ENCODE measurements around the gene C14orf119. TPM values are rescaled to one million over a fixed set of nuclear protein-coding genes. Genes with fewer than 3 reads are reported as not detected.

C14orf119 gene
- total and polyA plus RNA-seq, 9 of the 15 experiments (the other 6 are each of a cell fraction or from before 2014, with no cell fraction given) = 36.7 to 251 (median 51.8) TPM

- TF ChIP-seq ZNF175 (CRISPR knock-in tag; IDR thresholded peaks at IDR 0.05; ENCODE audit: low read depth) (no peak), CBX8 (IDR thresholded peaks at IDR 0.05; ENCODE audit: borderline replicate concordance, extremely low read depth, low read depth, low read length, poor library complexity, severe bottlenecking) (no peak), RFX1 (IDR thresholded peaks at IDR 0.05) (no peak)
These were observed 41.9 kb upstream of the C14orf119 start (continued) for GRCh38 chr14:23053426-23053825.

DNA sequence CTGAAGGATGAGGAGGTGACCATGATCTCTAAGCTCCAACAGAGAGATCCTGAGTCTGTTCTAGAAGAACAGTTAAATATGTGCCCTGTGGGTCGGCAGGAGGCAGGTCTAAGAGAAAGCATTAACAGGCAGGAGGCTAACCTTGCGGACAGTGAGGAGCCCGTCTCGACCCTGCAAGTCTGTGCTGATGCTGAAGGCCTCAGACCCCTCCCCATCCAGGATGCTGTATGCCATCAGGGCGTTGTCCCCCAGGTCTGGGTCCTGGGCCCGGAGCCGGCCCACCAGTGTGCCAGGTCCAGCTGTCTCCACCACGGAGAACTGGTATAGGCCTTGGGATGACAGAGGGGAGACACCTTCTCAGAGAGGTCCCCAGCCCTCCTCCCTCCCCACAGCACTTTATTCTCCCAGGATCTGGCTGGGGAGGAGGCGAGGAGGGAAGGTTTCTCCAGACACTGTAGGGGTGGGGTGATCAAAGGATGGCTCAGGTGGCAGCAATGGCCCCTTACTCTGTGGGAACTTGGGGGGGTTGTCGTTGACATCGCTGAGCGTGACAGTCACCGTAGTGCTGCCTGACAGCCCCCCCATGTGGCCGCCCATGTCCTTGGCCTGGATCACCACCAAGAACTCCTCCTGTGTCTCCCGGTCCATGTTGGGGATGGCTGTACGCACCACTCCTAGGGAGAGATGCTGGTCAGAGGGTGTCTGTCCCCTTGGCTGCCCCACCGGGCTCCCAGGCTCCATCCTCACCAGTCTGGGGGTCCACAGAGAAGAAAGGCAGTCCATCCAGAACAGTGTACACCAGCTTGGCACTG lies 41.1 kb upstream of the C14orf119 start:
- peaks cover 12% of the 10 kb centered on the region; the same call in 2 of the 3 replicates for H3K36me3 ChIP-seq (ENCODE audit: control insufficient read depth, insufficient read depth, low read length)
- POLR2A ChIA-PET = interaction anchor here (0.6 to 1.7 kb wide), 2 partner anchors 47 to 67 kb away, joined by 3 to 9 read pairs; no protein-coding TSS in a partner anchor
- CTCF ChIA-PET (ENCODE audit: low intra/inter-chr PET ratio) = interaction anchor here (0.9 to 9.2 kb wide), 4 partner anchors 59 to 81 kb away, joined by 3 to 141 read pairs (median 26); no protein-coding TSS in a partner anchor
- TF ChIP-seq CC2D1A (IDR thresholded peaks at IDR 0.05) (peak; percentile 64; the same call in 1 of the 2 replicates), ARID2 (IDR thresholded peaks at IDR 0.05) (peak; percentile 60; the same call in 1 of the 2 replicates), KLF16 (IDR thresholded peaks at IDR 0.05) (no peak), SMAD4 (CRISPR knock-in tag; conservative IDR thresholded peaks at IDR 0.05) (no peak), FOXJ3 (CRISPR knock-in tag; IDR thresholded peaks at IDR 0.05) (no peak), ESRRA (IDR thresholded peaks at IDR 0.05; ENCODE audit: borderline replicate concordance, low read depth) (no peak), ZNF740 (CRISPR knock-in tag; IDR thresholded peaks at IDR 0.05) (peak; percentile 72; the same call in 1 of the 2 replicates), ZNF740 (tag; IDR thresholded peaks at IDR 0.05) (no peak), STAG1 (CRISPR knock-in tag; IDR thresholded peaks at IDR 0.05; ENCODE audit: borderline replicate concordance) (peak; percentile 51; the same call in 1 of the 2 replicates), CTCF (IDR thresholded peaks at IDR 0.05 in 2 of 3, conservative IDR thresholded peaks at IDR 0.05 in 1 of 3; ENCODE audit: insufficient read depth in 2 of 3, low read depth in 1 of 3, low read length in 3 of 3) (peak; percentile 77 to 80 (median 79))
- TF ChIP-seq, protein P1, sequence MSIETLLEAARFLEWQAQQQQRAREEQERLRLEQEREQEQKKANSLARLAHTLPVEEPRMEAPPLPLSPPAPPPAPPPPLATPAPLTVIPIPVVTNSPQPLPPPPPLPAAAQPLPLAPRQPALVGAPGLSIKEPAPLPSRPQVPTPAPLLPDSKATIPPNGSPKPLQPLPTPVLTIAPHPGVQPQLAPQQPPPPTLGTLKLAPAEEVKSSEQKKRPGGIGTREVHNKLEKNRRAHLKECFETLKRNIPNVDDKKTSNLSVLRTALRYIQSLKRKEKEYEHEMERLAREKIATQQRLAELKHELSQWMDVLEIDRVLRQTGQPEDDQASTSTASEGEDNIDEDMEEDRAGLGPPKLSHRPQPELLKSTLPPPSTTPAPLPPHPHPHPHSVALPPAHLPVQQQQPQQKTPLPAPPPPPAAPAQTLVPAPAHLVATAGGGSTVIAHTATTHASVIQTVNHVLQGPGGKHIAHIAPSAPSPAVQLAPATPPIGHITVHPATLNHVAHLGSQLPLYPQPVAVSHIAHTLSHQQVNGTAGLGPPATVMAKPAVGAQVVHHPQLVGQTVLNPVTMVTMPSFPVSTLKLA (conservative IDR thresholded peaks at IDR 0.05) = 0 out of 4 replicates have a peak, but pooled peaks of 1 of the 2 experiments have one; percentile 39

More for the DNA sequence above, 41.1 kb upstream of the C14orf119 start:
- 0 out of 2 replicates have a peak, but pooled peaks cover 2% of the 10 kb centered on the region for H4K20me1 ChIP-seq (replicated peaks; ENCODE audit: control insufficient read depth, insufficient read depth, low read length)
- H3K4me1 ChIP-seq (replicated peaks in 1 of 2; ENCODE audit: control insufficient read depth in 2 of 2, insufficient read depth in 2 of 2, low read length in 2 of 2) = peaks cover 11 to 50% of the 10 kb centered on the region in 2 experiments
- FAIRE-seq = peak; percentile 88
- H3K79me2 ChIP-seq (ENCODE audit: control insufficient read depth, insufficient read depth, low read length) = no peaks in the 10 kb centered on the region; the same call in 2 of the 3 replicates
- in situ Hi-C loops (cut with MboI) = loop anchor here (5.0 kb wide), 1 partner anchor 77 kb away; no protein-coding TSS in a partner anchor
- peak overlapping the region in 1 of 2 experiments; percentile 10; a peak in 1 of 4 replicates for H3K9ac ChIP-seq (ENCODE audit: insufficient read depth in 1 of 2, low read depth in 2 of 2, low read length in 2 of 2)
- H3K4me2 ChIP-seq (ENCODE audit: insufficient read depth, low read length) = no peak overlapping the region
- 0 out of 3 replicates have a peak, but pooled peaks have one; percentile 14 for ATAC-seq
- no peak overlapping the region for H2AFZ ChIP-seq (ENCODE audit: low read depth, low read length)
- no peaks in the 10 kb centered on the region for H3K27me3 ChIP-seq (ENCODE audit: control insufficient read depth in 2 of 2, insufficient read depth in 2 of 2, low read length in 2 of 2)
- peak; percentile 48 to 66 (median 61) for DNase-seq (ENCODE audit: extremely low read depth in 1 of 4, low spot score in 3 of 4)
- H3K27ac ChIP-seq (ENCODE audit: extremely low read depth, low read depth, low read length) = no peak overlapping the region
- H3K9me1 ChIP-seq (ENCODE audit: control insufficient read depth, insufficient read depth, low read length) = no peaks in the 10 kb centered on the region
- 49% methylated on average over 14 of the region's 17 CpGs for WGBS (ENCODE audit: insufficient coverage, low coverage, missing lambda C conversion rate)
- H3K4me3 ChIP-seq = no peak overlapping the region
- BruUV-seq (replicated peaks) = no TSS peak
- intact Hi-C loops (cut with micrococcal nuclease) = no loop called here
- H3K9me3 ChIP-seq (replicated peaks; ENCODE audit: control insufficient read depth, insufficient read depth, low read depth, low read length) = no peaks in the 10 kb centered on the region

Data from K562 (cell line).